GM12891 (cell line): ENCODE data around the gene CREB1.

Source experiments
- POLR2A ChIP-seq: IDR thresholded peaks from 2 replicates; pipeline ENCODE4 v1.6.1; 2011; ENCODE audit warnings: low read depth, low read length, control low read depth
- POLR2AphosphoS5 ChIP-seq: IDR thresholded peaks from 2 replicates; pipeline ENCODE4 v1.6.1; 2011; ENCODE audit warnings: low read depth, low read length, control low read depth
- TAF1 ChIP-seq: IDR thresholded peaks from 2 replicates; pipeline ENCODE4 v1.6.1; 2011; ENCODE audit warnings: low read depth, low read length, control low read depth

GRCh38 chr2:207512356-207512755 lies 17.4 kb upstream of the CREB1 start:
- TF ChIP-seq POLR2AphosphoS5 (no peak), POLR2A (no peak), TAF1 (no peak)
